KBM-7 (cell line): ENCODE measurements around the gene SHISA2.
A peak's percentile ranks its signal among the peaks of the same experiment; 100 is the strongest.

Source experiments
- DNase-seq: peaks from one replicate; pipeline ENCODE4 v3.0.0-alpha.2; 2015
- in situ Hi-C: fragments of 300-500 bp; cut with MboI; formaldehyde crosslinking; loops from 2 replicates; pipeline ENCODE4 v1.14.3; 2020; ENCODE audit warnings: low sequenced_read_pairs, low pct_unique_long_range_greater_than_20kb, mixed read lengths

SHISA2 gene

GRCh38 chr13:26051231-26051656 lies 572 bp downstream of the SHISA2 start:
- in situ Hi-C loops = no loop called here
- DNase-seq = no peak

GRCh38 chr13:26050568-26051230 lies 1.1 kb downstream of the SHISA2 start:
- in situ Hi-C loops = no loop called here
- no peak for DNase-seq

- DNase-seq = no peak
- in situ Hi-C loops = no loop called here
These were observed 3.1 kb downstream of the SHISA2 start for GRCh38 chr13:26048741-26049140.

GRCh38 chr13:26047040-26047439 lies 4.8 kb downstream of the SHISA2 start:
- no peak for DNase-seq
- in situ Hi-C loops = no loop called here

GRCh38 chr13:26046639-26047038 lies 5.2 kb downstream of the SHISA2 start:
- in situ Hi-C loops = no loop called here

GRCh38 chr13:26045142-26045541 lies 6.7 kb downstream of the SHISA2 start:
- in situ Hi-C loops = no loop called here
- no peak for DNase-seq

More at GRCh38 chr13:26046639-26047038, 5.2 kb downstream of the SHISA2 start:
- DNase-seq = no peak

GRCh38 chr13:26042785-26043184 lies 9.0 kb downstream of the SHISA2 start:
- in situ Hi-C loops = no loop called here
- no peak for DNase-seq

- no peak for DNase-seq
- in situ Hi-C loops = no loop called here
These were observed 10.4 kb downstream of the SHISA2 start for GRCh38 chr13:26041444-26041843.

- no peak for DNase-seq
- in situ Hi-C loops = no loop called here
These were observed 12.8 kb downstream of the SHISA2 start for GRCh38 chr13:26038931-26039475.

GRCh38 chr13:26037302-26037701 lies 14.5 kb downstream of the SHISA2 start:
- in situ Hi-C loops = no loop called here
- DNase-seq = peak; percentile 28

- DNase-seq = no peak
- in situ Hi-C loops = no loop called here
These were observed 15.4 kb downstream of the SHISA2 start for GRCh38 chr13:26036383-26036782.

GRCh38 chr13:26034018-26034417 lies 17.8 kb downstream of the SHISA2 start:
- no peak for DNase-seq
- in situ Hi-C loops = no loop called here

GRCh38 chr13:26030331-26030730 lies 21.5 kb downstream of the SHISA2 start:
- in situ Hi-C loops = no loop called here
- no peak for DNase-seq

GRCh38 chr13:26029581-26030136 lies 22.2 kb downstream of the SHISA2 start:
- in situ Hi-C loops = no loop called here
- no peak for DNase-seq

GRCh38 chr13:26026211-26026610 lies 25.6 kb downstream of the SHISA2 start:
- DNase-seq = no peak
- in situ Hi-C loops = no loop called here

- in situ Hi-C loops = no loop called here
- DNase-seq = no peak
These were observed 26.0 kb downstream of the SHISA2 start for GRCh38 chr13:26025771-26026170.

- in situ Hi-C loops = no loop called here
- DNase-seq = no peak
These were observed 26.6 kb downstream of the SHISA2 start for GRCh38 chr13:26025196-26025595.

- in situ Hi-C loops = no loop called here
- DNase-seq = no peak
These were observed 27.3 kb downstream of the SHISA2 start for GRCh38 chr13:26024558-26024957.

- in situ Hi-C loops = no loop called here
- DNase-seq = no peak
These were observed 29.1 kb downstream of the SHISA2 start for GRCh38 chr13:26022538-26023292.

GRCh38 chr13:26021956-26022355 lies 29.9 kb downstream of the SHISA2 start:
- DNase-seq = no peak
- in situ Hi-C loops = no loop called here
